ENCODE data around the gene NR2E1. TPM values are rescaled to one million over a fixed set of nuclear protein-coding genes. Genes with fewer than 3 reads are reported as not detected.

Gene NR2E1
- total RNA-seq, 2 donors from 2014 or later: not detected

DNA sequence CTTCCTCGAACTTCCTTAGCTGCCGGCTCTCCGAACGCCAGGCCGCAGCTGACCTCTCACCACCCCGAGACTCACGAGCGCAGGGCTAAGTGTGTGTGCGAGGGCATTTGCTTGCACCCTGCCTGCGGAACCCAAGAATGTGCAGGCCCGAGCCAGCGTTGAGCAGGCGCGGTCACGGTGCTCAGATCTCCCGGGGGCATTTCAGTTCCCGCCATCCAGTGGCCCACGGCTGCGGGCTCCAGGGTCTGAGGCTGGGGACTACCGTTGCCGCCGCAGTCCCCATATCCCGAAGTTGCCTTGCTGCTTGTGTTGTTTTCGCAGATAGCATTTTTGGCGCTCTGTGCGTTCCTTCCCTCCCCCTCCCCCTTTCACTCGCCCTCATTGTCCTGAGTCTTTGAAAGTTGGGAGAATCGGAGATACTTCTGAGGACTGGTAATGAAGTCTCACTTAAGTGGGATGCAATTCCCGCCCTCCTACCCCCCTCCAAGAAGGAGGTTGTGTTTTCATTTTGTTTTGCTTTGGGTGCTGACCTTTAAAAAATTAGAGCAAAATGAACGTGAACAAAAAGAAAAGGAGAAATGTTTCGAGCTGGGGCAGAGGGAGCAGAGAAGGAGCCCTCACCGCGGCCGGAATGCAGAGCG is 1.7 kb downstream of the NR2E1 start:
- H3K27ac ChIP-seq: no peak overlapping the region
- ATAC-seq: no peak
- 44 to 61% methylated on average over 25 to 35 of the region's 35 CpGs for WGBS, 2 donors
- H3K9me3 ChIP-seq: no peaks in the 10 kb centered on the region
- no peak overlapping the region for H3K4me3 ChIP-seq
- H3K27me3 ChIP-seq: peaks cover 0 to 77% of the 10 kb centered on the region in 2 donors
- no peak for TF ChIP-seq POLR2A (IDR thresholded peaks at IDR 0.05)
- TF ChIP-seq, protein P1, sequence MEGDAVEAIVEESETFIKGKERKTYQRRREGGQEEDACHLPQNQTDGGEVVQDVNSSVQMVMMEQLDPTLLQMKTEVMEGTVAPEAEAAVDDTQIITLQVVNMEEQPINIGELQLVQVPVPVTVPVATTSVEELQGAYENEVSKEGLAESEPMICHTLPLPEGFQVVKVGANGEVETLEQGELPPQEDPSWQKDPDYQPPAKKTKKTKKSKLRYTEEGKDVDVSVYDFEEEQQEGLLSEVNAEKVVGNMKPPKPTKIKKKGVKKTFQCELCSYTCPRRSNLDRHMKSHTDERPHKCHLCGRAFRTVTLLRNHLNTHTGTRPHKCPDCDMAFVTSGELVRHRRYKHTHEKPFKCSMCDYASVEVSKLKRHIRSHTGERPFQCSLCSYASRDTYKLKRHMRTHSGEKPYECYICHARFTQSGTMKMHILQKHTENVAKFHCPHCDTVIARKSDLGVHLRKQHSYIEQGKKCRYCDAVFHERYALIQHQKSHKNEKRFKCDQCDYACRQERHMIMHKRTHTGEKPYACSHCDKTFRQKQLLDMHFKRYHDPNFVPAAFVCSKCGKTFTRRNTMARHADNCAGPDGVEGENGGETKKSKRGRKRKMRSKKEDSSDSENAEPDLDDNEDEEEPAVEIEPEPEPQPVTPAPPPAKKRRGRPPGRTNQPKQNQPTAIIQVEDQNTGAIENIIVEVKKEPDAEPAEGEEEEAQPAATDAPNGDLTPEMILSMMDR (IDR thresholded peaks at IDR 0.05): no peak
- no peak for DNase-seq
- intact Hi-C loops (cut with DNase I): no loop called here
- peaks cover 43% of the 10 kb centered on the region for H3K4me1 ChIP-seq
- H3K36me3 ChIP-seq (replicated peaks in 1 of 2; ENCODE audit: insufficient read depth in 1 of 2, low read depth in 2 of 2): no peaks in the 10 kb centered on the region

DNA sequence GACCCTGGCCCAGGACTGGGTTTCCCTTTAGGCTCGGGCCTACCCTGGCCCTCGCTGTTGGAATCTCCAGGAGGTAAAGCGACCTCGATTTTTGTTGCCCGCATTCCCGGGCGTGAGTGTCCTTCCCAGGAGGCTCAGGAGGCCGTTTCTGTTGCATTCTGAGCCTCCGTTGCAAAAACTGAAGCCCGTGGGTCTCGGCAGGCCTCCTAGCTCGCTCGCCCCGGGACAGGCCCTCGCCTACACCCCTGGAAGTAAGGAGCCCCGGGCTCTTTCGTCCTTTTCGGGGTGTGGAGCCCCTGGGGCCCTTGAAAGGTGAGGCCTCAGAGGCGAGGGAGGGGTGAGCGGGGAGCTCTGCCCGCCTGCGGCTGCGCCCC is 2.3 kb downstream of the NR2E1 start:
- ATAC-seq: no peak
- no peak for DNase-seq
- H3K36me3 ChIP-seq (replicated peaks in 1 of 2; ENCODE audit: insufficient read depth in 1 of 2, low read depth in 2 of 2): no peaks in the 10 kb centered on the region
- TF ChIP-seq POLR2A (IDR thresholded peaks at IDR 0.05): no peak
- TF ChIP-seq, protein P1 (IDR thresholded peaks at IDR 0.05): no peak
- no peak overlapping the region for H3K27ac ChIP-seq
- H3K4me3 ChIP-seq: no peak overlapping the region
- 38 to 70% methylated on average over 3 to 23 of the region's 23 CpGs for WGBS, 2 donors
- intact Hi-C loops (cut with DNase I): no loop called here
- H3K4me1 ChIP-seq: peaks cover 43% of the 10 kb centered on the region
- H3K9me3 ChIP-seq: no peaks in the 10 kb centered on the region
- peaks cover 0 to 72% of the 10 kb centered on the region in 2 donors for H3K27me3 ChIP-seq

DNA sequence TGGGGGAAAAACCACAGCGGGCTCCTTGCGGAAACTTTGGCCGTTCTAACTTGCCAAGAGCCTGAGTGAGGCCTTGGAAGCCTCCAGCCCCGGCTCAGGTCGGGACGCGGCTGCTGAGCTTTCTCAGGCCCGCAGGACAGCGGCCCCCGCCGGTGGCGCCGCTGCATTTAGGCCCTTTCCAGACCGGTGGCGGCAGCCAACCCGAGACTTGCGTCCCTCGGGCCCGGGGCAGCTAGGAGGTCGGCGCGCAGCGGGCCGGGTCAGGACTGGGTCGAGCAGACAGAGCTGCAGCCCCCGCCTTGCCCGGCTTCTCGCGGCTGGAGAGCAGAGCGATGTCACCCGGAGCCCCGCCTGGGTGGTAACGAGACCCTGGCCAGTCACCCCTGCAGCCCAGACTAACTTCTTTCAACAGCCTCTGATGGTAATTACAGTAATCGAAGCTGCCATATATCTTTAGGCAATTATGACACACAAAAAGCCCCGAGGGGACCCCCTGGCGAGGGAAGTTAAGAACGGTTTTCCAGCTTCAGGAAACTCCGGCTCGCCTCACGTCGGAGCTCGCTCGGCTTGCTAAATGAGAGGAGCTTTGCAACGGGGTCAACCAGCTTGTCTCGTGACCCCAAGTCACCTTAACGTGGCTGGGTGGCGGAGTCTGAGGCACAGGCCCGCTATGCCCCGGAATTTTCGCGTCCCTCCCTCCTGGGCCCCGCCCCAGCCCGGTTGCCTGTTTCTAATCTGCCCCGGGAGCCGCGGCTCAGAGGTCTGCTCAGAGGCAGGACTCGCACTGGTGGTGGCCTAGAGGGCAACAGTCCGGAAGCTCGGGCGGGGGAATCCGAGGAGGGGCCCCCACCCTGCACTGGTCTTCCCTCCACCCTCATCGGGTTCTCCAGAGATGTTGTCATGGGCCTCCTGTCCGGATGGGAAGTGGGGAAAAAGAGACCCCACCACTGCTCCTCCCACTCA is 3.0 kb downstream of the NR2E1 start:
- intact Hi-C loops (cut with DNase I): no loop called here
- H3K4me1 ChIP-seq: peaks cover 43% of the 10 kb centered on the region
- no peaks in the 10 kb centered on the region for H3K36me3 ChIP-seq (replicated peaks in 1 of 2; ENCODE audit: insufficient read depth in 1 of 2, low read depth in 2 of 2)
- no peak overlapping the region for H3K4me3 ChIP-seq
- DNase-seq: peak in 3 of 4 donors; percentile 16 to 51 (median 43)
- no peaks in the 10 kb centered on the region for H3K9me3 ChIP-seq
- H3K27ac ChIP-seq: no peak overlapping the region
- TF ChIP-seq, protein P1 (IDR thresholded peaks at IDR 0.05): peak in 2 of 7 experiments; percentile 25 to 30
- TF ChIP-seq POLR2A (IDR thresholded peaks at IDR 0.05): no peak
- peaks cover 0 to 65% of the 10 kb centered on the region in 2 donors for H3K27me3 ChIP-seq
- WGBS, 2 donors: 15 to 32% methylated on average over 23 to 48 of the region's 63 CpGs
- no peak for ATAC-seq

DNA sequence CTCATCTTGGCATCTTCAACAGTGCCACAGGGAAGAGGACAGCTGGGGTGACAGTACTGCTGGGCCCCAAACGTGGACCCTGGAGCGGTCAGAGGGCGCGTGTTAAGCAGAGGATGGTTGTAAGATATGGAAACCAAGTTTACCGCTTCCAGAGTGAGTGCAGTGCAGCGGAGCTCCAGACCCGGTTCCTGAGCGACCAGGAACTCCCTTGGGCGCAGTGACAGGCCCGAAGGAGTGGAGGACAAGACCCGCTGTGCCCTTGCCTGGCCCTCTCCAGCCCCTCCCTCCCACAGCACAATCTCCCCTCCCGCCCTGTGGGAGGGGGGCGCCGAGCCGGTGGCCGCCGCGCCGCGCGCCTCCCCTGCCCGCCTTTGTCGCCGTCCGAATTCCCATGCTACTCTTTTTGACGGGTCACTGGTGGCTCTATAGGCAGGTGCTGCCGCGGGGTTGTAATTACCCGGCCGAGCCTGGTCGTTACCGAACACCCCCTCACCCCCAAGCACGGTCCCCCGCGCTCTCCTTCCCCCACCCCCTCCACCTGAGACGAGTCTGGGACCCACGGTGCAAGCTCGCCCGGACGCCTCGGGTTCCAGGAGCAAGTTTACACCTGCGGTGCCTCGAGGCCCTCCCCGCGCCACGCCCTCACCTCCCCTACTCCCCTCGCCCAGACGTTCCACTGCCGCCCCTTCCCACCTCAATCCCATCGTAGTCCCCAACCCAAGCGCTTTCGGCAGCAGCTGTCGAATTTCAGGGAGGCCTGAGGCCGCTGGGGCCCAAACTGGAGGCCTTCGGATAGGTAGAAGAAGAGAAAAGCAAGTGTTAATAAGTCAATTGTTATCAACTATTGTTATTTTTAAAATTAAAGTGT is 3.9 kb downstream of the NR2E1 start:
- Histone ChIP-seq H3K9me3 (no peaks in the 10 kb centered on the region), H3K36me3 (replicated peaks in 1 of 2; ENCODE audit: insufficient read depth in 1 of 2, low read depth in 2 of 2) (no peaks in the 10 kb centered on the region), H3K4me3 (no peak overlapping the region), H3K27me3 (peaks cover 0 to 61% of the 10 kb centered on the region in 2 donors), H3K27ac (no peak overlapping the region), H3K4me1 (peaks cover 38% of the 10 kb centered on the region)
- DNase-seq: no peak
- WGBS, 2 donors: 27 to 35% methylated on average over 32 to 55 of the region's 55 CpGs
- intact Hi-C loops (cut with DNase I): no loop called here
- no peak for ATAC-seq
- TF ChIP-seq, protein P1 (IDR thresholded peaks at IDR 0.05): no peak
- TF ChIP-seq POLR2A (IDR thresholded peaks at IDR 0.05): no peak
